ENCODE data around the gene CSMD2. TPM values are rescaled to one million over a fixed set of nuclear protein-coding genes. Genes with fewer than 3 reads are reported as not detected.

Gene CSMD2
- total RNA-seq, 1 donor from 2014 or later, result 0.55 TPM

DNA sequence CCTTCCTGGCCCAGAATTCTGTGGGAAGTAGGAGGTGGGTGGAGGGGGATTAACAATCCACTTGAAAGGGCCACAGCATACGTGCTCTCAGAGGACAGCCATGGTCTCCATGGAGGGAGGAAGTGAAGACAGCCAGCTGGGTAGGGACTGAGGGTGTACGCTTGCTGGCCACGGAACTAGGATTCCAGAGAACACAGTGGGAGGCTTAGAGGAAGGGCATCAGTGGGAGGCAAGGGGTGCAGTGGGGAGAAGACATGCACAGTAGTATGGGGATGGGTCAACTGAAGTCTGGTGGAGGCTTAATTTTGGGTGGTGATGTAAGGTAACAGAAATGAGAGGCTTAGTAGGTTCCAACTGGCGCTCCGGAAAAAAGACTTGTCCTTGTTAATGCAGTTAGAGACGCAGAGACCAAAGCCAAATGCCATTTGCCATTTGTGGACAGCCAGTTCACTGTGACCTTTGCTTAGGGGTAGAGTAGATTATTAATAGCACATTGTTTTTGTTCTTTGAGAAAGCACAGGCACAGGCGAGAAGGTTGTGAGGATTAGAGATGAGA, 589.6 kb downstream of the CSMD2 start:
- TF ChIP-seq, protein P1, sequence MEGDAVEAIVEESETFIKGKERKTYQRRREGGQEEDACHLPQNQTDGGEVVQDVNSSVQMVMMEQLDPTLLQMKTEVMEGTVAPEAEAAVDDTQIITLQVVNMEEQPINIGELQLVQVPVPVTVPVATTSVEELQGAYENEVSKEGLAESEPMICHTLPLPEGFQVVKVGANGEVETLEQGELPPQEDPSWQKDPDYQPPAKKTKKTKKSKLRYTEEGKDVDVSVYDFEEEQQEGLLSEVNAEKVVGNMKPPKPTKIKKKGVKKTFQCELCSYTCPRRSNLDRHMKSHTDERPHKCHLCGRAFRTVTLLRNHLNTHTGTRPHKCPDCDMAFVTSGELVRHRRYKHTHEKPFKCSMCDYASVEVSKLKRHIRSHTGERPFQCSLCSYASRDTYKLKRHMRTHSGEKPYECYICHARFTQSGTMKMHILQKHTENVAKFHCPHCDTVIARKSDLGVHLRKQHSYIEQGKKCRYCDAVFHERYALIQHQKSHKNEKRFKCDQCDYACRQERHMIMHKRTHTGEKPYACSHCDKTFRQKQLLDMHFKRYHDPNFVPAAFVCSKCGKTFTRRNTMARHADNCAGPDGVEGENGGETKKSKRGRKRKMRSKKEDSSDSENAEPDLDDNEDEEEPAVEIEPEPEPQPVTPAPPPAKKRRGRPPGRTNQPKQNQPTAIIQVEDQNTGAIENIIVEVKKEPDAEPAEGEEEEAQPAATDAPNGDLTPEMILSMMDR (IDR thresholded peaks at IDR 0.05), result no peak
- peaks cover 21% of the 10 kb centered on the region for H3K9me3 Mint-ChIP-seq (ENCODE audit: low read depth)
- DNase-seq (ENCODE audit: low spot score), result no peak
- no peaks in the 10 kb centered on the region for H3K36me3 Mint-ChIP-seq (ENCODE audit: low read depth)
- H3K4me1 Mint-ChIP-seq (ENCODE audit: low read depth), result no peaks in the 10 kb centered on the region
- H3K4me3 Mint-ChIP-seq (ENCODE audit: unreplicated experiment), result no peak overlapping the region
- no peak overlapping the region for H3K27ac Mint-ChIP-seq (ENCODE audit: unreplicated experiment)
- peaks cover 24% of the 10 kb centered on the region for H3K27me3 Mint-ChIP-seq (ENCODE audit: low read depth)

DNA sequence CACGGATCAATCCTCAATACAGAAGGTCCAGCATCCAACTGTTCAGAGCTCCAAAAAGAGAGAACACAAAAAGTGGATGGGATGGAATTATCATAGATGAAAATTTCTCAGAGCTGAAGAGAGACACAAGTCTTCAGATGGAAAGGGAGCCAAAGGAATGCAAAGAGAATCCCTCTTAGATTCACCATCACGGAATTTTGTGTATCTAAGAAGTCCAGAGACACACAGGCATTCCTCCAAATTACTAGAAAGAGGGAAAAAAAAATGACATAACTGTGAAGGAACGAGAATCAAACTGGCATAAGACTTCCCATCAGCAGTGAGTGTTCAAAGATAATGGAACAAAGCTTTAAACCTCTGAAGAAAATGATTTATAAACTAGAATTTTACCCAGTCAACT, 591.4 kb downstream of the CSMD2 start:
- H3K4me3 Mint-ChIP-seq (ENCODE audit: unreplicated experiment), result no peak overlapping the region
- no peak overlapping the region for H3K27ac Mint-ChIP-seq (ENCODE audit: unreplicated experiment)
- peaks cover 21% of the 10 kb centered on the region for H3K9me3 Mint-ChIP-seq (ENCODE audit: low read depth)
- TF ChIP-seq, protein P1 (IDR thresholded peaks at IDR 0.05), result no peak
- DNase-seq (ENCODE audit: low spot score), result no peak
- H3K36me3 Mint-ChIP-seq (ENCODE audit: low read depth), result no peaks in the 10 kb centered on the region
- H3K27me3 Mint-ChIP-seq (ENCODE audit: low read depth), result peaks cover 15% of the 10 kb centered on the region
- no peaks in the 10 kb centered on the region for H3K4me1 Mint-ChIP-seq (ENCODE audit: low read depth)

DNA sequence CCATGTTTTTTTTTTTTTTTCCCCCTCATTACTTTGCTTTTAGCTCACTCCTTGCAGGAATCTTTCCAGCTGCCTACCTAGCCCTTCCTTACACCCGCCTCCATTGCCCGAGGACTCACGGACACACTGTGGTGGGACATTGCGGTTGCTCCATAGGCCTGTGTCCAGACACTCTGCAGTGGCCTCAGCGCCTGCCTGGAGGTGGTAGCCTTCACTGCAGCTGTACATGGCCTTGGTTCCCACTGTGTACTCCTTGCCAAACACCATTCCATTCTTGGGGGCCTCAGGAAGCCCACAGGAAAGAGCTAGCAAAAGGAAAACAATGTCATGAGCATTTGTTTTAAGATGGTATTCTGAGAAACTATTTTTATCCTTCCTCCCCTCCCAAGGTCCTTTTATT, 592.6 kb downstream of the CSMD2 start:
- TF ChIP-seq, protein P1 (IDR thresholded peaks at IDR 0.05), result no peak
- Mint-ChIP-seq H3K4me1 (ENCODE audit: low read depth) (no peaks in the 10 kb centered on the region), H3K9me3 (ENCODE audit: low read depth) (peaks cover 21% of the 10 kb centered on the region), H3K27ac (ENCODE audit: unreplicated experiment) (no peak overlapping the region), H3K36me3 (ENCODE audit: low read depth) (no peaks in the 10 kb centered on the region), H3K27me3 (ENCODE audit: low read depth) (peaks cover 7% of the 10 kb centered on the region), H3K4me3 (ENCODE audit: unreplicated experiment) (no peak overlapping the region)
- DNase-seq (ENCODE audit: low spot score), result no peak

DNA sequence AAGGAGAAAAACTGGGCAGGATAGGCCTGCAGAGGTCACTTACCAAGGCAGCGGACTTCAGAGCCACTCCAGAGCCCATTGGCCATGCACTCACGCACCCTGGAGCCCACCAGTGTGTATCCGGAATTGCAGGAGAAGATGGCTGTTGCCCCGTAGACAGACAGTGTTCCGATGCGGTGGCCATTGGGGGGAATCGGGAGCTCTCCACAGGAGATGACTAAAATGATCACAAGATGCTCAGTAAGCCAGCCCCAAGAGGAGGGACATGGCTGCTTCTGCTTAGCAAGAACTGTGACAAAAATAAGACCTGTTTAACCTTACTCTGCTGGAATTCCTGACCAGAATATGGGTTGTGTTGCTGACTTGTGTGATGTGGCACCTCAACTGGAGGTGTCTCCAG, 595.7 kb downstream of the CSMD2 start:
- Mint-ChIP-seq H3K4me3 (ENCODE audit: unreplicated experiment) (no peak overlapping the region), H3K4me1 (ENCODE audit: low read depth) (no peaks in the 10 kb centered on the region), H3K36me3 (ENCODE audit: low read depth) (no peaks in the 10 kb centered on the region)

DNA sequence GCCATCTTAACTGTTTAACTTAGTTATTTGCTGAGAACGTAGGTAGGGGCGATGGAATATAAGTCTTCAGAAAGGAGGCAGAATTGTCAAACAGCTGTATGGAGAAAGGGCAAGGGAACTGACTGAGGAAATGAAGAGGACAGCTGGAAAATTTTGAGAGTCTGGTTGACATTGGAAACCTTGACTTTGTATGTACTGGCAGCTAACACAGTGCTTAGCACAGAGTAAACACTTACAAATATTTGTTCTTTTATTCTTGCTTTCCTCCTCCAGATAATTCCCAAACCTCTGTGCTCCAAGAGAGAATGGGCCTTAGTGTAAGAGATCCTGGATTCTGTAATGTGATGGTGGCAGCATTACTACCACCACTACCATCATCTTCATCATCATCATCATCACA, 601.3 kb downstream of the CSMD2 start:
- H3K9me3 Mint-ChIP-seq (ENCODE audit: low read depth), result peaks cover 6% of the 10 kb centered on the region
- peaks cover 11% of the 10 kb centered on the region for H3K27me3 Mint-ChIP-seq (ENCODE audit: low read depth)
- no peaks in the 10 kb centered on the region for H3K4me1 Mint-ChIP-seq (ENCODE audit: low read depth)
- no peak overlapping the region for H3K27ac Mint-ChIP-seq (ENCODE audit: unreplicated experiment)
- no peak overlapping the region for H3K4me3 Mint-ChIP-seq (ENCODE audit: unreplicated experiment)
- DNase-seq (ENCODE audit: low spot score), result no peak
- no peaks in the 10 kb centered on the region for H3K36me3 Mint-ChIP-seq (ENCODE audit: low read depth)
- TF ChIP-seq, protein P1 (IDR thresholded peaks at IDR 0.05), result no peak

More for the DNA sequence above, 595.7 kb downstream of the CSMD2 start:
- TF ChIP-seq, protein P1 (IDR thresholded peaks at IDR 0.05), result no peak
- DNase-seq (ENCODE audit: low spot score), result no peak
- H3K27me3 Mint-ChIP-seq (ENCODE audit: low read depth), result peaks cover 2% of the 10 kb centered on the region
- H3K27ac Mint-ChIP-seq (ENCODE audit: unreplicated experiment), result no peak overlapping the region
- peaks cover 18% of the 10 kb centered on the region for H3K9me3 Mint-ChIP-seq (ENCODE audit: low read depth)
